IMR-90 (cell line): ENCODE data around the gene TRMT6. TPM values are rescaled to one million over a fixed set of nuclear protein-coding genes. Genes with fewer than 3 reads are reported as not detected.

Experiments used
- ATAC-seq: fragments of 200-7000 bp; cut with Tn5 transposase; 2 replicates; pipeline ENCODE4 v1.9.1; 2020; ENCODE audit warnings: low read depth, mild to moderate bottlenecking, moderate library complexity
- BruUV-seq: library from RNA; stranded (reverse); fragments of 400-500 nt; replicated peaks from 2 replicates; lab custom pipeline; 2021; lab: Mats Ljungman, UMichigan
- CTCF ChIA-PET: fragments of 300-600 bp; formaldehyde crosslinking; extraction: SDS; loops from one replicate; lab custom pipeline; 2021; ENCODE audit warnings: antibody characterized with exemption; lab: Yijun Ruan, JAX
- POLR2A ChIA-PET: fragments of 300-600 bp; sonication (Branson Sonifier 250); formaldehyde crosslinking; loops from one replicate; lab custom pipeline; 2022; ENCODE audit warnings: antibody characterized with exemption; ENCODE audit not compliant: unreplicated experiment; lab: Charles Lee
- DNase-seq: peaks from one replicate; pipeline ENCODE4 v3.0.0; 2013
- H2AFZ ChIP-seq: replicated peaks from 2 replicates; pipeline ENCODE3; 2013; ENCODE audit warnings: low read length, mild to moderate bottlenecking; ENCODE audit not compliant: poor library complexity
- H2AK5ac ChIP-seq: 2 replicates; pipeline ENCODE4 v1.6.1; 2013; ENCODE audit warnings: low read depth, low read length, inconsistent platforms
- H2AK9ac ChIP-seq: replicated peaks from 2 replicates; pipeline ENCODE3; 2013; ENCODE audit warnings: mild to moderate bottlenecking, low read depth, low read length, moderate library complexity; ENCODE audit not compliant: poor library complexity
- H2BK120ac ChIP-seq: 2 replicates; pipeline ENCODE4 v1.6.1; 2013; ENCODE audit warnings: low read depth, low read length, inconsistent platforms
- H2BK15ac ChIP-seq: 3 replicates; pipeline ENCODE4 v1.6.1; 2013; ENCODE audit warnings: low read depth, low read length, inconsistent platforms
- H2BK20ac ChIP-seq: 2 replicates; pipeline ENCODE4 v1.6.1; 2013; ENCODE audit warnings: low read depth, mild to moderate bottlenecking, inconsistent platforms, low read length, moderate library complexity
- H2BK5ac ChIP-seq: 2 replicates; pipeline ENCODE4 v1.6.1; 2013; ENCODE audit warnings: mild to moderate bottlenecking, low read depth, low read length, inconsistent platforms; ENCODE audit not compliant: poor library complexity, severe bottlenecking
- H3K14ac ChIP-seq: replicated peaks from 2 replicates; pipeline ENCODE4 v1.6.1; 2013; ENCODE audit warnings: low read depth, low read length, inconsistent platforms
- H3K18ac ChIP-seq: 2 replicates; pipeline ENCODE4 v1.6.1; 2013; ENCODE audit warnings: low read depth, low read length, control low read depth
- H3K23ac ChIP-seq: 2 replicates; pipeline ENCODE4 v1.6.1; 2013; ENCODE audit warnings: low read depth, low read length, inconsistent platforms
- H3K27ac ChIP-seq: 2 replicates; pipeline ENCODE4 v1.5.1; 2013; ENCODE audit warnings: mild to moderate bottlenecking, control low read depth, low read length; ENCODE audit not compliant: insufficient read depth
- H3K27me3 ChIP-seq: 2 replicates; pipeline ENCODE4 v1.6.1; 2013; ENCODE audit warnings: low read length; ENCODE audit not compliant: control insufficient read depth, insufficient read depth
- H3K36me3 ChIP-seq: 2 replicates; pipeline ENCODE4 v1.6.1; 2013; ENCODE audit warnings: low read length, mixed read lengths; ENCODE audit not compliant: control insufficient read depth, insufficient read depth
- H3K4ac ChIP-seq: 2 replicates; pipeline ENCODE4 v1.6.1; 2013; ENCODE audit warnings: low read depth, low read length, inconsistent platforms
- H3K4me1 ChIP-seq: 2 replicates; pipeline ENCODE4 v1.6.1; 2013; ENCODE audit warnings: low read length, mixed read lengths; ENCODE audit not compliant: control insufficient read depth, insufficient read depth
- H3K4me2 ChIP-seq: 2 replicates; pipeline ENCODE4 v1.6.1; 2013; ENCODE audit warnings: low read depth, mild to moderate bottlenecking, control low read depth, low read length, moderate library complexity
- H3K4me3 ChIP-seq: 2 replicates; pipeline ENCODE4 v1.5.1; 2013; ENCODE audit warnings: low read depth, mild to moderate bottlenecking, control low read depth, low read length, moderate library complexity; ENCODE audit not compliant: insufficient read depth
- H3K56ac ChIP-seq: 2 replicates; pipeline ENCODE4 v1.6.1; 2013; ENCODE audit warnings: low read length, inconsistent platforms; ENCODE audit not compliant: insufficient read depth; ENCODE audit errors: extremely low read depth
- H3K79me1 ChIP-seq, 2 experiments: 2 replicates each; pipeline ENCODE4 v1.6.1; 2013; ENCODE audit warnings: low read length in 2 of 2, inconsistent platforms in 1 of 2, low read depth in 1 of 2
- H3K9ac ChIP-seq: 2 replicates; pipeline ENCODE4 v1.6.1; 2013; ENCODE audit warnings: low read depth, low read length, control low read depth
- H3K9me1 ChIP-seq: 2 replicates; pipeline ENCODE4 v1.6.1; 2013; ENCODE audit warnings: low read length, inconsistent platforms; ENCODE audit not compliant: insufficient read depth
- H3K9me3 ChIP-seq: 2 replicates; pipeline ENCODE4 v1.6.1; 2013; ENCODE audit warnings: low read length; ENCODE audit not compliant: control insufficient read depth, insufficient read depth
- H4K20me1 ChIP-seq: 2 replicates; pipeline ENCODE4 v1.6.1; 2013; ENCODE audit warnings: low read length, inconsistent platforms; ENCODE audit not compliant: insufficient read depth
- H4K5ac ChIP-seq: 2 replicates; pipeline ENCODE4 v1.6.1; 2013; ENCODE audit warnings: mild to moderate bottlenecking, low read depth, low read length, control low read depth
- H4K8ac ChIP-seq, 2 experiments: 2 replicates each; pipeline ENCODE4 v1.6.1; 2013; ENCODE audit warnings: low read depth in 2 of 2, low read length in 2 of 2, control low read depth in 1 of 2, inconsistent platforms in 1 of 2
- H4K91ac ChIP-seq: 2 replicates; pipeline ENCODE4 v1.6.1; 2013; ENCODE audit warnings: low read depth, low read length, inconsistent platforms; ENCODE audit not compliant: insufficient read depth
- BHLHE40 ChIP-seq: fragments of 150-350 bp; IDR thresholded peaks from 2 replicates; pipeline ENCODE4 v1.6.1; 2016; ENCODE audit warnings: mild to moderate bottlenecking, low read depth, low read length
- CHD1 ChIP-seq: IDR thresholded peaks from 2 replicates; pipeline ENCODE4 v1.6.1; 2012; ENCODE audit warnings: low read depth, low read length, improper control_type of control experiment
- FOS ChIP-seq: fragments of 150-350 bp; IDR thresholded peaks from 2 replicates; pipeline ENCODE4 v1.6.1; 2016; ENCODE audit warnings: low read depth, low read length
- MAFK ChIP-seq: IDR thresholded peaks from 2 replicates; pipeline ENCODE4 v1.6.1; 2012; ENCODE audit warnings: low read depth, low read length, improper control_type of control experiment
- MAZ ChIP-seq: IDR thresholded peaks from 2 replicates; pipeline ENCODE4 v1.6.1; 2012; ENCODE audit warnings: low read depth, mild to moderate bottlenecking, low read length, improper control_type of control experiment, moderate library complexity, borderline replicate concordance
- MXI1 ChIP-seq: IDR thresholded peaks from 2 replicates; pipeline ENCODE4 v1.6.1; 2012; ENCODE audit warnings: low read depth, mild to moderate bottlenecking, low read length, moderate library complexity, borderline replicate concordance
- POLR2A ChIP-seq: IDR thresholded peaks from 2 replicates; pipeline ENCODE4 v1.6.1; 2012; ENCODE audit warnings: mild to moderate bottlenecking, low read depth, low read length
- RAD21 ChIP-seq: IDR thresholded peaks from 2 replicates; pipeline ENCODE4 v1.6.1; 2012; ENCODE audit warnings: low read length, improper control_type of control experiment
- RCOR1 ChIP-seq: IDR thresholded peaks from 2 replicates; pipeline ENCODE4 v1.6.1; 2012; ENCODE audit warnings: mild to moderate bottlenecking, low read length, improper control_type of control experiment; ENCODE audit not compliant: insufficient replicate concordance
- RFX5 ChIP-seq: IDR thresholded peaks from 2 replicates; pipeline ENCODE4 v1.8.0; 2012; ENCODE audit warnings: low read depth, mild to moderate bottlenecking, low read length, moderate library complexity
- SMC3 ChIP-seq: fragments of 150-350 bp; IDR thresholded peaks from 2 replicates; pipeline ENCODE4 v1.6.1; 2016; ENCODE audit warnings: low read depth, mild to moderate bottlenecking, antibody characterized with exemption, low read length, moderate library complexity
- WGBS, 2 experiments: methylation state at CpG; one replicate each; pipeline versions ENCODE4 v1.1.5 to v1.1.7; 2013; ENCODE audit warnings: missing lambda C conversion rate in 2 of 2; ENCODE audit not compliant: insufficient read length in 1 of 2; ENCODE audit errors: extremely low coverage in 2 of 2; 5-methylcytosine and 5-hydroxymethylcytosine counted together
- dilution Hi-C: fragments of 300-500 bp; cut with HindIII; formaldehyde crosslinking; loops from one replicate; pipeline ENCODE4 v1.14.3; 2018; ENCODE audit warnings: low sequenced_read_pairs; ENCODE audit not compliant: unreplicated experiment
- in situ Hi-C: fragments of 300-500 bp; cut with MboI; formaldehyde crosslinking; loops from 3 replicates; pipeline ENCODE4 v1.14.3; 2019; ENCODE audit warnings: low sequenced_read_pairs, inconsistent platforms, mixed read lengths
- intact Hi-C: fragments of 100-400 bp; cut with micrococcal nuclease; formaldehyde crosslinking; loops from 2 replicates; pipeline ENCODE4 v1.10.0; 2022
- polyA plus RNA-seq, 3 experiments: library from polyadenylated mRNA; depleted of rRNA; stranded (reverse); fragments of >200 nt; gene quantifications; 2 replicates each; pipeline ENCODE4 v1.2.3, GENCODE V29; 2012; ENCODE audit warnings: low replicate concordance in 1 of 3
- total RNA-seq: library from RNA; depleted of rRNA; stranded (reverse); fragments of >200 nt; gene quantifications from 2 replicates; pipeline ENCODE4 v1.2.3, GENCODE V29; 2012
- TF ChIP-seq, protein P1 (sequence below): conservative IDR thresholded peaks from 2 replicates; pipeline ENCODE4 v1.5.1; 2012; ENCODE audit warnings: mild to moderate bottlenecking, low read depth, low read length, improper control_type of control experiment

The TRMT6 gene
- total and polyA plus RNA-seq, 2 of the 4 experiments (the other 2 are of a cell fraction): 7.2 to 8.0 TPM

DNA sequence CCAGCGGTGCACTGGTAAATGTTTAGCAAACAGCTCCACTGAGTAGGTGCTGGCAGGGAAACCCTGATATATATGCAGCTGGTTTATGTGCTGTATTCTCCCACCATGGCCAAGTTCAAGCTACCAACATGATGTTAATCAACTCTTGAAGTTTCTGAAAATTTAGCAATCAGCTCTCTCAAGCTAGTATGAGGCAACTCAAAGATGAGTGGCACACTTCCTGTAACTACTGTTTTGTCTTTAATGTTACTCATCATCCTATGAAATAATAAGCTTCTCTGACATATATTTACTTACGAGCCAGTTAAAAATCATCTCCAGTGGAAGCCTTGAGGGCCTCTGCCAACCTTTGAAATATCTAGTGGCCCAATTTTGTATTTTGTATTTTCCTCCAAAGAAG lies 54.7 kb downstream of the TRMT6 start:
- TF ChIP-seq CHD1: no peak
- TF ChIP-seq SMC3: no peak
- TF ChIP-seq MXI1: no peak
- TF ChIP-seq RAD21: no peak
- TF ChIP-seq RCOR1: no peak
- no peak for TF ChIP-seq POLR2A
- TF ChIP-seq FOS: no peak
- no peak for TF ChIP-seq RFX5
- no peak for TF ChIP-seq BHLHE40
- TF ChIP-seq MAFK: no peak
- TF ChIP-seq, protein P1, sequence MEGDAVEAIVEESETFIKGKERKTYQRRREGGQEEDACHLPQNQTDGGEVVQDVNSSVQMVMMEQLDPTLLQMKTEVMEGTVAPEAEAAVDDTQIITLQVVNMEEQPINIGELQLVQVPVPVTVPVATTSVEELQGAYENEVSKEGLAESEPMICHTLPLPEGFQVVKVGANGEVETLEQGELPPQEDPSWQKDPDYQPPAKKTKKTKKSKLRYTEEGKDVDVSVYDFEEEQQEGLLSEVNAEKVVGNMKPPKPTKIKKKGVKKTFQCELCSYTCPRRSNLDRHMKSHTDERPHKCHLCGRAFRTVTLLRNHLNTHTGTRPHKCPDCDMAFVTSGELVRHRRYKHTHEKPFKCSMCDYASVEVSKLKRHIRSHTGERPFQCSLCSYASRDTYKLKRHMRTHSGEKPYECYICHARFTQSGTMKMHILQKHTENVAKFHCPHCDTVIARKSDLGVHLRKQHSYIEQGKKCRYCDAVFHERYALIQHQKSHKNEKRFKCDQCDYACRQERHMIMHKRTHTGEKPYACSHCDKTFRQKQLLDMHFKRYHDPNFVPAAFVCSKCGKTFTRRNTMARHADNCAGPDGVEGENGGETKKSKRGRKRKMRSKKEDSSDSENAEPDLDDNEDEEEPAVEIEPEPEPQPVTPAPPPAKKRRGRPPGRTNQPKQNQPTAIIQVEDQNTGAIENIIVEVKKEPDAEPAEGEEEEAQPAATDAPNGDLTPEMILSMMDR: no peak
- no peak for TF ChIP-seq MAZ
- Histone ChIP-seq H3K79me1 (no peaks in the 10 kb centered on the region), H3K56ac (no peak overlapping the region), H2AK5ac (no peak overlapping the region), H3K4me2 (no peak overlapping the region), H2AK9ac (no peak overlapping the region), H2BK15ac (no peak overlapping the region), H3K9me3 (no peaks in the 10 kb centered on the region), H2AFZ (no peak overlapping the region), H3K4ac (no peak overlapping the region), H4K91ac (no peak overlapping the region), H3K27me3 (peaks cover 12% of the 10 kb centered on the region), H2BK120ac (no peak overlapping the region), H2BK5ac (no peak overlapping the region), H3K14ac (no peak overlapping the region), H3K27ac (no peak overlapping the region), H3K9ac (no peak overlapping the region), H4K8ac (no peak overlapping the region), H3K18ac (no peak overlapping the region), H3K36me3 (no peaks in the 10 kb centered on the region), H3K4me3 (no peak overlapping the region), H3K23ac (no peak overlapping the region), H3K4me1 (no peaks in the 10 kb centered on the region), H4K20me1 (no peaks in the 10 kb centered on the region), H2BK20ac (no peak overlapping the region), H4K5ac (no peak overlapping the region), H3K9me1 (no peaks in the 10 kb centered on the region)
- ChIA-PET CTCF (no interaction called here), POLR2A (no interaction called here)
- no peak for DNase-seq
- in situ Hi-C loops: no loop called here
- WGBS, 2 experiments: no CpG with 5 or more reads among the region's 2 CpGs
- BruUV-seq: no TSS peak
- no peak for ATAC-seq
- intact Hi-C loops: no loop called here
- dilution Hi-C loops: no loop called here
